Astrocyte (in vitro differentiated cells and primary cell): ENCODE results near the gene HBZ. TPM values are rescaled to one million over a fixed set of nuclear protein-coding genes. Genes with fewer than 3 reads are reported as not detected.
A peak's percentile ranks its signal among the peaks of the same experiment; 100 is the strongest.

ENCODE experiments used
- DNase-seq: peaks from one replicate; pipeline ENCODE4 v3.0.0-alpha.2; 2010; ENCODE audit warnings: low read depth
- FAIRE-seq: peaks from 2 replicates; lab custom pipeline; 2011; peaks lifted over from hg19 to GRCh38; lab: Jason Lieb, UNC
- H2AFZ ChIP-seq: 2 replicates; pipeline ENCODE4 v1.6.0; 2012; ENCODE audit warnings: low read depth, low read length, inconsistent platforms
- H3K27ac ChIP-seq: 2 replicates; pipeline ENCODE4 v1.5.1; 2011; ENCODE audit warnings: low read depth, low read length, inconsistent platforms
- H3K27me3 ChIP-seq: 2 replicates; pipeline ENCODE4 v1.6.0; 2011; ENCODE audit warnings: low read length, inconsistent platforms; ENCODE audit not compliant: insufficient read depth
- H3K36me3 ChIP-seq: 2 replicates; pipeline ENCODE4 v1.5.1; 2011; ENCODE audit warnings: low read length, inconsistent platforms; ENCODE audit not compliant: insufficient read depth
- H3K4me1 ChIP-seq: 2 replicates; pipeline ENCODE4 v1.5.1; 2011; ENCODE audit warnings: low read length, inconsistent platforms; ENCODE audit not compliant: insufficient read depth
- H3K4me2 ChIP-seq: 2 replicates; pipeline ENCODE4 v1.6.0; 2012; ENCODE audit warnings: low read length, inconsistent platforms
- H3K4me3 ChIP-seq: 2 replicates; pipeline ENCODE4 v1.5.1; 2011; ENCODE audit warnings: low read depth, mild to moderate bottlenecking, low read length, inconsistent platforms; ENCODE audit not compliant: insufficient read depth
- H3K79me2 ChIP-seq: 2 replicates; pipeline ENCODE4 v1.6.0; 2012; ENCODE audit warnings: mild to moderate bottlenecking, low read length, inconsistent platforms; ENCODE audit not compliant: insufficient read depth
- H3K9ac ChIP-seq: 2 replicates; pipeline ENCODE4 v1.6.0; 2012; ENCODE audit warnings: mild to moderate bottlenecking, low read length, inconsistent platforms
- H3K9me3 ChIP-seq: 2 replicates; pipeline ENCODE4 v1.5.1; 2012; ENCODE audit warnings: low read depth, mild to moderate bottlenecking, low read length, inconsistent platforms; ENCODE audit not compliant: insufficient read depth
- H4K20me1 ChIP-seq: 2 replicates; pipeline ENCODE4 v1.6.0; 2012; ENCODE audit warnings: low read length, inconsistent platforms; ENCODE audit not compliant: insufficient read depth
- H3K27ac Mint-ChIP-seq: one replicate; pipeline ENCODE4 v1.8.0; 2021; ENCODE audit warnings: mild to moderate bottlenecking, mixed read lengths; ENCODE audit not compliant: unreplicated experiment
- H3K27me3 Mint-ChIP-seq: one replicate; pipeline ENCODE4 v1.8.0; 2021; ENCODE audit warnings: low read depth, mixed read lengths; ENCODE audit not compliant: unreplicated experiment
- H3K36me3 Mint-ChIP-seq: one replicate; pipeline ENCODE4 v1.8.0; 2021; ENCODE audit warnings: low read depth, mixed read lengths; ENCODE audit not compliant: unreplicated experiment
- H3K4me1 Mint-ChIP-seq: one replicate; pipeline ENCODE4 v1.8.0; 2021; ENCODE audit warnings: low read depth, mixed read lengths; ENCODE audit not compliant: unreplicated experiment
- H3K4me3 Mint-ChIP-seq: one replicate; pipeline ENCODE4 v1.8.0; 2021; ENCODE audit warnings: mild to moderate bottlenecking, moderate library complexity, mixed read lengths; ENCODE audit not compliant: unreplicated experiment
- H3K9me3 Mint-ChIP-seq: one replicate; pipeline ENCODE4 v1.8.0; 2021; ENCODE audit warnings: mild to moderate bottlenecking, mixed read lengths; ENCODE audit not compliant: unreplicated experiment
- CTCF ChIP-seq: IDR thresholded peaks from 2 replicates; pipeline ENCODE4 v1.5.1; 2011; ENCODE audit warnings: low read depth, mild to moderate bottlenecking, inconsistent platforms, low read length, moderate library complexity; ENCODE audit not compliant: insufficient read depth
- EZH2 ChIP-seq: IDR thresholded peaks from 2 replicates; pipeline ENCODE4 v1.6.1; 2012; ENCODE audit warnings: mild to moderate bottlenecking, low read length, inconsistent platforms; ENCODE audit not compliant: insufficient read depth
- total RNA-seq: library from RNA; stranded (reverse); gene quantifications from 2 replicates; pipeline ENCODE4 v1.2.1, GENCODE V29; 2021

The HBZ gene
- total RNA-seq, 1 donor from 2014 or later, result not detected

GRCh38 chr16:164827-165538 is 12.5 kb downstream of the HBZ start:
- Histone ChIP-seq H3K36me3 (no peaks in the 10 kb centered on the region), H3K4me1 (peaks cover 6% of the 10 kb centered on the region), H4K20me1 (no peaks in the 10 kb centered on the region), H3K4me2 (peak overlapping the region; percentile 48), H3K27ac (no peak overlapping the region), H3K9ac (no peak overlapping the region), H3K4me3 (no peak overlapping the region), H3K27me3 (peaks cover 38% of the 10 kb centered on the region), H3K9me3 (peaks cover 2% of the 10 kb centered on the region), H2AFZ (no peak overlapping the region), H3K79me2 (no peaks in the 10 kb centered on the region)
- Mint-ChIP-seq H3K36me3 (no peaks in the 10 kb centered on the region), H3K27me3 (peaks cover 45% of the 10 kb centered on the region), H3K4me3 (no peak overlapping the region), H3K9me3 (peaks cover 6% of the 10 kb centered on the region), H3K4me1 (no peaks in the 10 kb centered on the region), H3K27ac (no peak overlapping the region)
- no peak for FAIRE-seq
- no peak for TF ChIP-seq EZH2
- TF ChIP-seq CTCF, result no peak
- DNase-seq, result no peak

- H3K4me1 ChIP-seq, result peaks cover 6% of the 10 kb centered on the region
- no peak within 1 kb of the TSS for H2AFZ ChIP-seq
- peaks cover 39% of the 10 kb centered on the region for H3K27me3 ChIP-seq
- no peak for DNase-seq
- peaks cover 10% of the 10 kb centered on the region for H3K9me3 Mint-ChIP-seq
- no peak within 1 kb of the TSS for H3K4me3 Mint-ChIP-seq
- no peak for FAIRE-seq
- H3K27ac Mint-ChIP-seq, result no peak within 1 kb of the TSS
- H3K4me3 ChIP-seq, result no peak within 1 kb of the TSS
- no peaks in the 10 kb centered on the region for H3K36me3 ChIP-seq
- H3K9ac ChIP-seq, result no peak within 1 kb of the TSS
- H3K4me1 Mint-ChIP-seq, result peaks cover 2% of the 10 kb centered on the region
- H3K27me3 Mint-ChIP-seq, result peaks cover 50% of the 10 kb centered on the region
- peak within 1 kb of the TSS; percentile 48 for H3K4me2 ChIP-seq
- no peaks in the 10 kb centered on the region for H3K36me3 Mint-ChIP-seq
- no peaks in the 10 kb centered on the region for H3K79me2 ChIP-seq
- H4K20me1 ChIP-seq, result no peaks in the 10 kb centered on the region
- no peak within 1 kb of the TSS for H3K27ac ChIP-seq
- H3K9me3 ChIP-seq, result peaks cover 2% of the 10 kb centered on the region
- TF ChIP-seq CTCF, result no peak
- TF ChIP-seq EZH2, result peak; percentile 84
These were observed 13.3 kb downstream of the HBZ start, which contains the start of gene HBM for GRCh38 chr16:165539-166374. HBM (plus strand) TSS chr16:165978; CDS start chr16:165998, 20 bp downstream.
